OCI-LY7 (cell line): Measurements from ENCODE around the gene MAU2. TPM values are rescaled to one million over a fixed set of nuclear protein-coding genes. Genes with fewer than 3 reads are reported as not detected.
A peak's percentile ranks its signal among the peaks of the same experiment; 100 is the strongest.

Experiments
- BruUV-seq: library from RNA; stranded (reverse); fragments of 400-500 nt; replicated peaks from 2 replicates; lab custom pipeline; 2021; lab: Mats Ljungman, UMichigan
- CTCF ChIA-PET: fragments of 300-600 bp; sonication (Branson Sonifier 250); formaldehyde crosslinking; loops from one replicate; lab custom pipeline; 2022; ENCODE audit warnings: antibody characterized with exemption; ENCODE audit not compliant: unreplicated experiment; lab: Charles Lee
- POLR2A ChIA-PET: fragments of 300-600 bp; sonication (Branson Sonifier 250); formaldehyde crosslinking; loops from one replicate; lab custom pipeline; 2022; ENCODE audit warnings: antibody characterized with exemption; lab: Charles Lee
- DNase-seq: peaks from one replicate; pipeline ENCODE4 v3.0.0-alpha.2; 2015; ENCODE audit warnings: low spot score
- H2AFZ ChIP-seq: fragments of 200-600 bp; sonication (generic), shearing (Covaris generic); 2 replicates; pipeline ENCODE4 v1.6.1; 2014; ENCODE audit warnings: mild to moderate bottlenecking, antibody characterized with exemption, low read length, moderate library complexity
- H3K27ac ChIP-seq: fragments of 200-600 bp; sonication (generic); 2 replicates; pipeline ENCODE4 v1.5.1; 2014; ENCODE audit warnings: mixed run types, low read depth, mild to moderate bottlenecking, moderate library complexity, low read length, inconsistent platforms; ENCODE audit not compliant: poor library complexity, severe bottlenecking
- H3K36me3 ChIP-seq: fragments of 200-600 bp; sonication (generic); 2 replicates; pipeline ENCODE4 v1.6.1; 2014; ENCODE audit warnings: mild to moderate bottlenecking, antibody characterized with exemption, low read length, moderate library complexity, mixed read lengths; ENCODE audit not compliant: insufficient read depth
- H3K4me1 ChIP-seq: fragments of 200-600 bp; sonication (generic); 2 replicates; pipeline ENCODE4 v1.5.1; 2014; ENCODE audit warnings: mild to moderate bottlenecking, low read length; ENCODE audit not compliant: insufficient read depth, poor library complexity, severe bottlenecking
- H3K4me2 ChIP-seq: fragments of 200-600 bp; sonication (generic); 2 replicates; pipeline ENCODE4 v1.6.1; 2014; ENCODE audit warnings: mild to moderate bottlenecking, low read length
- H3K4me3 ChIP-seq: fragments of 200-600 bp; sonication (generic); 2 replicates; pipeline ENCODE4 v1.5.1; 2014; ENCODE audit warnings: mild to moderate bottlenecking, low read depth, low read length; ENCODE audit not compliant: poor library complexity, severe bottlenecking
- H3K79me2 ChIP-seq: fragments of 200-600 bp; sonication (generic); 2 replicates; pipeline ENCODE4 v1.6.1; 2016; ENCODE audit warnings: low read depth, mild to moderate bottlenecking, low read length, moderate library complexity, mixed read lengths; ENCODE audit not compliant: insufficient read depth
- H3K9me2 ChIP-seq: fragments of 200-600 bp; sonication (generic); 2 replicates; pipeline ENCODE4 v1.6.1; 2016; ENCODE audit warnings: mild to moderate bottlenecking, low read length, mixed read lengths; ENCODE audit not compliant: insufficient read depth
- H3K9me3 ChIP-seq: fragments of 200-600 bp; sonication (generic); 2 replicates; pipeline ENCODE4 v1.6.1; 2014; ENCODE audit warnings: mild to moderate bottlenecking, mixed run types, low read length, mixed read lengths
- H4K20me1 ChIP-seq: fragments of 200-600 bp; sonication (generic); 2 replicates; pipeline ENCODE4 v1.6.1; 2014; ENCODE audit warnings: mild to moderate bottlenecking, antibody characterized with exemption, low read length, moderate library complexity, mixed read lengths; ENCODE audit not compliant: insufficient read depth
- CTCF ChIP-seq: fragments of 200-600 bp; sonication (generic); conservative IDR thresholded peaks from 2 replicates; pipeline ENCODE4 v1.5.1; 2014; ENCODE audit warnings: mild to moderate bottlenecking, antibody characterized with exemption, low read length, moderate library complexity, mixed read lengths
- EZH2phosphoT487 ChIP-seq: fragments of 200-600 bp; sonication (generic); IDR thresholded peaks from 2 replicates; pipeline ENCODE4 v1.6.1; 2018; ENCODE audit warnings: low read depth, borderline replicate concordance, mild to moderate bottlenecking, mixed run types, antibody characterized with exemption, low read length, moderate library complexity, mixed read lengths
- intact Hi-C: fragments of 100-400 bp; cut with micrococcal nuclease; formaldehyde crosslinking; loops from one replicate; pipeline ENCODE4 v1.10.0; 2022; ENCODE audit not compliant: unreplicated experiment
- total RNA-seq, 2 experiments: library from RNA; depleted of rRNA in 1 of 2; stranded (reverse); fragments of >200 nt in 1 of 2; shearing (Covaris generic) in 1 of 2; gene quantifications; 2 replicates each; pipeline ENCODE4 v1.2.3, GENCODE V29; 2014 to 2022

The MAU2 gene
- total RNA-seq, 2 experiments from 2014 or later, result 58.7 to 81.7 TPM

GRCh38 chr19:19399733-19400433, 79.3 kb downstream of the MAU2 start:
- CTCF ChIA-PET, result no interaction called here
- H3K4me2 ChIP-seq, result peak overlapping the region; percentile 1; the same call in 1 of the 2 replicates
- H3K79me2 ChIP-seq, result peaks cover 37% of the 10 kb centered on the region; the same call in 1 of the 2 replicates

GRCh38 chr19:19402656-19403372, 82.2 kb downstream of the MAU2 start:
- no TSS peak for BruUV-seq
- no peak overlapping the region for H3K4me2 ChIP-seq
- DNase-seq, result no peak
- H3K36me3 ChIP-seq, result peaks cover 7% of the 10 kb centered on the region; the same call in 1 of the 2 replicates
- no peak overlapping the region for H3K4me3 ChIP-seq
- peaks cover 34% of the 10 kb centered on the region for H3K4me1 ChIP-seq
- H4K20me1 ChIP-seq, result peaks cover 14% of the 10 kb centered on the region; the same call in 1 of the 2 replicates
- ChIA-PET CTCF (no interaction called here), POLR2A (interaction anchor here (0.6 kb wide), 2 partner anchors 42 to 105 kb away, joined by 3 read pairs; no protein-coding TSS in a partner anchor)
- no peak overlapping the region for H2AFZ ChIP-seq
- H3K9me3 ChIP-seq, result no peaks in the 10 kb centered on the region
- H3K27ac ChIP-seq, result no peak overlapping the region
- no peaks in the 10 kb centered on the region for H3K9me2 ChIP-seq
- TF ChIP-seq EZH2phosphoT487, result no peak
- TF ChIP-seq CTCF, result no peak
- peaks cover 43% of the 10 kb centered on the region for H3K79me2 ChIP-seq
- intact Hi-C loops, result loop anchor here (10.0 kb wide), 2 partner anchors 72 to 262 kb away; partner anchors contain the start of genes ATP13A1 and ZNF101

More at GRCh38 chr19:19399733-19400433, 79.3 kb downstream of the MAU2 start:
- no TSS peak for BruUV-seq
- Histone ChIP-seq H3K4me3 (no peak overlapping the region), H3K4me1 (peaks cover 19% of the 10 kb centered on the region), H3K36me3 (no peaks in the 10 kb centered on the region), H3K9me2 (no peaks in the 10 kb centered on the region), H3K9me3 (no peaks in the 10 kb centered on the region), H4K20me1 (no peaks in the 10 kb centered on the region), H3K27ac (no peak overlapping the region), H2AFZ (no peak overlapping the region)
- DNase-seq, result no peak
- TF ChIP-seq EZH2phosphoT487 (no peak), CTCF (no peak)
- POLR2A ChIA-PET, result interaction anchor here (1.1 kb wide), 1 partner anchor 20 kb away, joined by 3 read pairs; no protein-coding TSS in a partner anchor
- intact Hi-C loops, result loop anchor here (10.0 kb wide), 2 partner anchors 75 to 265 kb away; partner anchors contain the start of genes ATP13A1 and ZNF101
